DND-41 (cell line): ENCODE results near the gene ADAM29.
"Not testable (repeated sequence)": the region's sequence is repeated elsewhere in the genome, so short reads cannot be mapped to it uniquely, and the experiment has no call there.

ENCODE experiments used
- ATAC-seq: fragments of 200-7000 bp; cut with Tn5 transposase; 3 replicates; pipeline ENCODE4 v1.9.1; 2021; ENCODE audit warnings: low read depth; ENCODE audit not compliant: insufficient read depth
- DNase-seq: peaks from one replicate; pipeline ENCODE4 v3.0.0-alpha.2; 2020
- H2AFZ ChIP-seq: 2 replicates; pipeline ENCODE4 v1.6.0; 2012; ENCODE audit warnings: low read depth, low read length
- H3K27ac ChIP-seq: 2 replicates; pipeline ENCODE4 v1.5.1; 2012; ENCODE audit warnings: low read length, inconsistent platforms
- H3K27me3 ChIP-seq: fragments of 200-600 bp; sonication (generic); 2 replicates; pipeline ENCODE4 v1.6.0; 2012; ENCODE audit warnings: low read length, mild to moderate bottlenecking, inconsistent platforms; ENCODE audit not compliant: insufficient read depth, poor library complexity
- H3K36me3 ChIP-seq: 2 replicates; pipeline ENCODE4 v1.5.1; 2012; ENCODE audit warnings: low read length, inconsistent platforms; ENCODE audit not compliant: insufficient read depth
- H3K4me1 ChIP-seq: 2 replicates; pipeline ENCODE4 v1.5.1; 2012; ENCODE audit warnings: mild to moderate bottlenecking, low read length; ENCODE audit not compliant: insufficient read depth
- H3K4me2 ChIP-seq: 2 replicates; pipeline ENCODE4 v1.6.0; 2012; ENCODE audit warnings: mild to moderate bottlenecking, moderate library complexity, low read length, inconsistent platforms; ENCODE audit not compliant: insufficient read depth
- H3K4me3 ChIP-seq, 2 experiments: fragments of 200-600 bp in 1 of 2; shearing (Covaris generic) in 1 of 2; 2 replicates each; pipeline ENCODE4 v1.5.1; 2012 to 2016; ENCODE audit warnings: inconsistent platforms in 2 of 2, low read length in 2 of 2, mild to moderate bottlenecking in 2 of 2, low read depth in 1 of 2, moderate library complexity in 1 of 2
- H3K79me2 ChIP-seq: 2 replicates; pipeline ENCODE4 v1.6.0; 2012; ENCODE audit warnings: low read length, inconsistent platforms; ENCODE audit not compliant: insufficient read depth
- H3K9ac ChIP-seq: 2 replicates; pipeline ENCODE4 v1.6.0; 2012; ENCODE audit warnings: low read depth, mild to moderate bottlenecking, inconsistent platforms, low read length, moderate library complexity
- H3K9me3 ChIP-seq: 2 replicates; pipeline ENCODE4 v1.5.1; 2012; ENCODE audit warnings: low read length, moderate library complexity, mild to moderate bottlenecking, inconsistent platforms; ENCODE audit not compliant: insufficient read depth, severe bottlenecking
- H4K20me1 ChIP-seq: 2 replicates; pipeline ENCODE4 v1.6.0; 2012; ENCODE audit warnings: low read length; ENCODE audit not compliant: insufficient read depth
- CTCF ChIP-seq: IDR thresholded peaks from 2 replicates; pipeline ENCODE4 v1.5.1; 2012; ENCODE audit warnings: borderline replicate concordance, low read length, moderate library complexity, mild to moderate bottlenecking; ENCODE audit not compliant: poor library complexity, severe bottlenecking; ENCODE audit errors: extremely low read depth
- EZH2 ChIP-seq: IDR thresholded peaks from 3 replicates; pipeline ENCODE4 v1.6.1; 2012; ENCODE audit warnings: borderline replicate concordance, low read depth, mild to moderate bottlenecking, moderate library complexity, low read length, inconsistent platforms; ENCODE audit not compliant: severe bottlenecking

Gene ADAM29

DNA sequence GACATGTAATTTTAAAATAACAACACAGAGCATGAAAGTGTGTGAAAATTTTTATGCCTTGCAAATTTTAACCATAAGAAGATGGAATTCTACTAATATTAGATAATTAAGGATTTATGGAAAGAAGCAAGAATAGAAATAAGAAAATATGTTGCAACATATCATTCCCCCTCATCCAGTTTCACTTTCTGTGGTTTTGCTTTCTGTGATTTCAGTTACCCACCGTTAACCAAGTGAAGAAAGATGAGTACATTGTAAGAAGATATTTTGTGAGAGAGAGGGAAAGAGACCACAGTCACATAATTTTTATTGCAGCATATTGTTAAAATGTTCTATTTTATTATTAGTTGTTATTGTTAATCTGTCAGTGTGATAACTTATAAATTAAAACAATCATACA, 77.9 kb downstream of the ADAM29 start:
- DNase-seq (no peak), ATAC-seq (peak; percentile 79)
- Histone ChIP-seq H3K79me2 (no peaks in the 10 kb centered on the region), H4K20me1 (no peaks in the 10 kb centered on the region), H3K36me3 (no peaks in the 10 kb centered on the region), H3K4me1 (no peaks in the 10 kb centered on the region), H3K9ac (no peak overlapping the region), H3K27me3 (no peaks in the 10 kb centered on the region), H3K9me3 (no peaks in the 10 kb centered on the region), H2AFZ (no peak overlapping the region), H3K27ac (no peak overlapping the region), H3K4me2 (no peak overlapping the region), H3K4me3 (no peak overlapping the region)
- TF ChIP-seq EZH2, result no peak

DNA sequence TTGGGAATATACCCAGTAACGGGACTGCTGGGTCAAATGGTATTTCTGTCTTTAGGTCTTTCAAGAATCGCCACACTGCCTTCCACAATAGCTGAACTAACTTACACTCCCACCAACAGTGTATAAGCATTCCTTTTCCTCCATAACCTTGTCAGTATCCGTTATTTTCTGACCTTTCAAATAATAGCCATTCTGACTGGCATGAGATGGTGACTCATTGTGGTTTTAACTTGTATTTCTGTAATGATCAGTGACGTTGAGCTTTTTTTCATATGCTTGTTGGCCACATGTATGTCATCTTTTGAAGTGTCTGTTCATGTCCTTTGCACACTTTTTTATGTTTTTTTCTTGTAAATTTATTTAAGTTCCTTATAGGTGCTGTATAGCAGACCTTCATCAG, 81.2 kb downstream of the ADAM29 start:
- no peak overlapping the region for H2AFZ ChIP-seq
- no peaks in the 10 kb centered on the region for H3K9me3 ChIP-seq
- no peak overlapping the region for H3K27ac ChIP-seq
- no peak for DNase-seq
- H4K20me1 ChIP-seq, result no peaks in the 10 kb centered on the region
- no peaks in the 10 kb centered on the region for H3K79me2 ChIP-seq
- no peaks in the 10 kb centered on the region for H3K4me1 ChIP-seq
- no peak for ATAC-seq
- H3K9ac ChIP-seq, result no peak overlapping the region
- no peaks in the 10 kb centered on the region for H3K27me3 ChIP-seq
- H3K4me2 ChIP-seq, result no peak overlapping the region
- no peaks in the 10 kb centered on the region for H3K36me3 ChIP-seq
- H3K4me3 ChIP-seq, result no peak overlapping the region
- TF ChIP-seq EZH2, result no peak
- no peak for TF ChIP-seq CTCF

GRCh38 chr4:175017751-175018150, 99.6 kb downstream of the ADAM29 start:
- Histone ChIP-seq H3K79me2 (no peaks in the 10 kb centered on the region), H3K9me3 (no peaks in the 10 kb centered on the region), H3K9ac (no peak overlapping the region), H3K36me3 (no peaks in the 10 kb centered on the region), H3K4me2 (no peak overlapping the region), H2AFZ (no peak overlapping the region), H4K20me1 (no peaks in the 10 kb centered on the region), H3K4me3 (no peak overlapping the region), H3K4me1 (no peaks in the 10 kb centered on the region), H3K27me3 (no peaks in the 10 kb centered on the region), H3K27ac (no peak overlapping the region)
- no peak for TF ChIP-seq CTCF
- TF ChIP-seq EZH2, result no peak
- no peak for ATAC-seq
- DNase-seq, result no peak

DNA sequence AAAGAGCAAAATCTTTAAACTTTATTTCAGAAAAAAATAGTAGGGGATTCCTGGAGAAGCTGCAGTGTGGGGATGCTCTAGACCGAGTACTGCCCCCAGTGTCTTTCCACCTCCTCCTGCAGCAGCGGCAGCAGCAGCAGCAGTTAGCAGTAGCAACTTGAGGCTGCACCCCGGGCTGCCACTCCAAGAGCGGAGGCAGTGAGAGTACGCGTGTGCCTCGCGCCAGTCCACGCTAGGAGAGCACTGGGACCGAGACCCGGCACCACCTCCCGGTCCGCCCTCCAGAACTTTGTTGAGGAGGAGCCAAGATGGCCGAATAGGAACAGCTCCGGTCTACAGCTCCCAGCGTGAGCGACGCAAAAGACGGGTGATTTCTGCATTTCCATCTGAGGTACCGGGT, 101.3 kb downstream of the ADAM29 start:
- H2AFZ ChIP-seq, H3K4me1 ChIP-seq, H3K27me3 ChIP-seq, H3K9me3 ChIP-seq, ATAC-seq, H4K20me1 ChIP-seq, H3K4me3 ChIP-seq, H3K79me2 ChIP-seq, DNase-seq, H3K4me2 ChIP-seq, H3K9ac ChIP-seq, H3K27ac ChIP-seq, H3K36me3 ChIP-seq: not testable (repeated sequence)
